T-helper 2 cell treated with Interferon-gamma antibody and Interleukin-4, amounts not matched to agents 5 μg/mL and 100 μg/mL, for 36 hours (primary cell): Measurements from ENCODE around the gene FAM124B.

Experiments used
- DNase-seq: peaks from one replicate; pipeline ENCODE4 v3.0.0; 2021; ENCODE audit warnings: low spot score
- H3K27ac Mint-ChIP-seq: one replicate; pipeline ENCODE4 v1.8.0; 2021; ENCODE audit warnings: mild to moderate bottlenecking, mixed read lengths
- H3K27me3 Mint-ChIP-seq: one replicate; pipeline ENCODE4 v1.8.0; 2021; ENCODE audit warnings: low read depth, mixed read lengths
- H3K36me3 Mint-ChIP-seq: one replicate; pipeline ENCODE4 v1.8.0; 2021; ENCODE audit warnings: low read depth, mixed read lengths
- H3K4me1 Mint-ChIP-seq: one replicate; pipeline ENCODE4 v1.8.0; 2021; ENCODE audit warnings: low read depth, mixed read lengths
- H3K4me3 Mint-ChIP-seq: one replicate; pipeline ENCODE4 v1.8.0; 2022; ENCODE audit warnings: mild to moderate bottlenecking, moderate library complexity, mixed read lengths
- H3K9me3 Mint-ChIP-seq: one replicate; pipeline ENCODE4 v1.8.0; 2021; ENCODE audit warnings: mixed read lengths

Gene FAM124B

GRCh38 chr2:224428787-224429440 is 27.0 kb upstream of the FAM124B start:
- Mint-ChIP-seq H3K4me1 (peaks cover 7% of the 10 kb centered on the region), H3K27ac (no peak overlapping the region), H3K9me3 (no peaks in the 10 kb centered on the region), H3K4me3 (no peak overlapping the region), H3K27me3 (peaks cover 9% of the 10 kb centered on the region), H3K36me3 (no peaks in the 10 kb centered on the region)
- DNase-seq: no peak

GRCh38 chr2:224427471-224427870 is 25.6 kb upstream of the FAM124B start:
- no peaks in the 10 kb centered on the region for H3K36me3 Mint-ChIP-seq
- peaks cover 14% of the 10 kb centered on the region for H3K27me3 Mint-ChIP-seq
- H3K27ac Mint-ChIP-seq: no peak overlapping the region
- peaks cover 7% of the 10 kb centered on the region for H3K4me1 Mint-ChIP-seq
- H3K9me3 Mint-ChIP-seq: no peaks in the 10 kb centered on the region
- H3K4me3 Mint-ChIP-seq: no peak overlapping the region
- no peak for DNase-seq

- DNase-seq: no peak
- Mint-ChIP-seq H3K4me1 (no peaks in the 10 kb centered on the region), H3K9me3 (no peaks in the 10 kb centered on the region), H3K4me3 (no peak overlapping the region), H3K27ac (no peak overlapping the region), H3K36me3 (no peaks in the 10 kb centered on the region), H3K27me3 (peaks cover 14% of the 10 kb centered on the region)
Observed at GRCh38 chr2:224426656-224427055, 24.7 kb upstream of the FAM124B start.

- H3K4me3 Mint-ChIP-seq: no peak overlapping the region
- peaks cover 2% of the 10 kb centered on the region for H3K4me1 Mint-ChIP-seq
- H3K27me3 Mint-ChIP-seq: peaks cover 28% of the 10 kb centered on the region
- no peaks in the 10 kb centered on the region for H3K9me3 Mint-ChIP-seq
- H3K36me3 Mint-ChIP-seq: no peaks in the 10 kb centered on the region
- no peak for DNase-seq
- H3K27ac Mint-ChIP-seq: no peak overlapping the region
Observed at GRCh38 chr2:224421065-224421464, 19.2 kb upstream of the FAM124B start.

GRCh38 chr2:224417947-224418346 is 16.0 kb upstream of the FAM124B start:
- Mint-ChIP-seq H3K27me3 (peaks cover 25% of the 10 kb centered on the region), H3K4me1 (peaks cover 2% of the 10 kb centered on the region), H3K27ac (no peak overlapping the region), H3K4me3 (no peak overlapping the region), H3K36me3 (no peaks in the 10 kb centered on the region), H3K9me3 (no peaks in the 10 kb centered on the region)
- DNase-seq: no peak

GRCh38 chr2:224417361-224417729 is 15.4 kb upstream of the FAM124B start:
- H3K4me1 Mint-ChIP-seq: peaks cover 2% of the 10 kb centered on the region
- no peak overlapping the region for H3K4me3 Mint-ChIP-seq
- H3K27ac Mint-ChIP-seq: no peak overlapping the region
- peaks cover 31% of the 10 kb centered on the region for H3K27me3 Mint-ChIP-seq
- DNase-seq: no peak
- no peaks in the 10 kb centered on the region for H3K9me3 Mint-ChIP-seq
- no peaks in the 10 kb centered on the region for H3K36me3 Mint-ChIP-seq

GRCh38 chr2:224416656-224417360 is 14.9 kb upstream of the FAM124B start:
- DNase-seq: no peak
- Mint-ChIP-seq H3K9me3 (no peaks in the 10 kb centered on the region), H3K36me3 (no peaks in the 10 kb centered on the region), H3K4me1 (peaks cover 2% of the 10 kb centered on the region), H3K27me3 (peaks cover 31% of the 10 kb centered on the region), H3K27ac (no peak overlapping the region), H3K4me3 (no peak overlapping the region)

GRCh38 chr2:224413381-224413780 is 11.5 kb upstream of the FAM124B start:
- H3K9me3 Mint-ChIP-seq: no peaks in the 10 kb centered on the region
- H3K27ac Mint-ChIP-seq: no peak overlapping the region
- no peaks in the 10 kb centered on the region for H3K36me3 Mint-ChIP-seq
- no peak for DNase-seq
- no peak overlapping the region for H3K4me3 Mint-ChIP-seq
- peaks cover 36% of the 10 kb centered on the region for H3K27me3 Mint-ChIP-seq
- H3K4me1 Mint-ChIP-seq: peaks cover 2% of the 10 kb centered on the region

GRCh38 chr2:224412141-224413015 is 10.5 kb upstream of the FAM124B start:
- no peak for DNase-seq
- Mint-ChIP-seq H3K9me3 (no peaks in the 10 kb centered on the region), H3K4me1 (peaks cover 4% of the 10 kb centered on the region), H3K27me3 (peaks cover 40% of the 10 kb centered on the region), H3K4me3 (no peak overlapping the region), H3K36me3 (no peaks in the 10 kb centered on the region), H3K27ac (no peak overlapping the region)

- Mint-ChIP-seq H3K27ac (no peak overlapping the region), H3K27me3 (peaks cover 34% of the 10 kb centered on the region), H3K9me3 (no peaks in the 10 kb centered on the region), H3K4me3 (no peak overlapping the region), H3K4me1 (peaks cover 4% of the 10 kb centered on the region), H3K36me3 (no peaks in the 10 kb centered on the region)
- no peak for DNase-seq
Observed at GRCh38 chr2:224410946-224411561, 9.1 kb upstream of the FAM124B start.

- H3K4me3 Mint-ChIP-seq: no peak overlapping the region
- no peak for DNase-seq
- no peak overlapping the region for H3K27ac Mint-ChIP-seq
- H3K9me3 Mint-ChIP-seq: no peaks in the 10 kb centered on the region
- peaks cover 28% of the 10 kb centered on the region for H3K27me3 Mint-ChIP-seq
- no peaks in the 10 kb centered on the region for H3K36me3 Mint-ChIP-seq
- H3K4me1 Mint-ChIP-seq: peaks cover 4% of the 10 kb centered on the region
Observed at GRCh38 chr2:224408676-224409075, 6.8 kb upstream of the FAM124B start.

GRCh38 chr2:224407241-224407701 is 5.4 kb upstream of the FAM124B start:
- Mint-ChIP-seq H3K4me3 (no peak overlapping the region), H3K27me3 (peaks cover 20% of the 10 kb centered on the region), H3K36me3 (no peaks in the 10 kb centered on the region), H3K27ac (no peak overlapping the region), H3K4me1 (peaks cover 4% of the 10 kb centered on the region), H3K9me3 (no peaks in the 10 kb centered on the region)
- no peak for DNase-seq

GRCh38 chr2:224405841-224406370 is 4.0 kb upstream of the FAM124B start:
- Mint-ChIP-seq H3K4me1 (peaks cover 7% of the 10 kb centered on the region), H3K27me3 (peaks cover 14% of the 10 kb centered on the region), H3K9me3 (no peaks in the 10 kb centered on the region), H3K36me3 (peaks cover 2% of the 10 kb centered on the region), H3K27ac (no peak overlapping the region), H3K4me3 (no peak overlapping the region)
- no peak for DNase-seq
